Activated naive CD8-positive, alpha-beta T cell treated with anti-CD3 and anti-CD28 coated beads for 36 hours (primary cell): ENCODE results near the gene BAG3. TPM values are rescaled to one million over a fixed set of nuclear protein-coding genes. Genes with fewer than 3 reads are reported as not detected.
A peak's percentile ranks its signal among the peaks of the same experiment; 100 is the strongest.

Experiments used
- DNase-seq: peaks from one replicate; pipeline ENCODE4 v3.0.0; 2021
- H3K27ac Mint-ChIP-seq: one replicate; pipeline ENCODE4 v1.8.0; 2022; ENCODE audit warnings: mild to moderate bottlenecking, moderate library complexity, mixed read lengths
- H3K27me3 Mint-ChIP-seq: one replicate; pipeline ENCODE4 v1.8.0; 2022; ENCODE audit warnings: mild to moderate bottlenecking, mixed read lengths
- H3K36me3 Mint-ChIP-seq: one replicate; pipeline ENCODE4 v1.8.0; 2021; ENCODE audit warnings: mild to moderate bottlenecking, mixed read lengths
- H3K4me1 Mint-ChIP-seq: one replicate; pipeline ENCODE4 v1.8.0; 2021; ENCODE audit warnings: mixed read lengths
- H3K4me3 Mint-ChIP-seq: one replicate; pipeline ENCODE4 v1.8.0; 2022; ENCODE audit warnings: mild to moderate bottlenecking, moderate library complexity, mixed read lengths
- H3K9me3 Mint-ChIP-seq: one replicate; pipeline ENCODE4 v1.8.0; 2022; ENCODE audit warnings: mixed read lengths
- total RNA-seq, 2 experiments: library from RNA; stranded (reverse); gene quantifications; one replicate each; pipeline ENCODE4 v1.2.3, GENCODE V29; 2021

Gene BAG3
- total RNA-seq, 2 experiments from 2014 or later, result 15.3 to 17.5 TPM

- H3K27me3 Mint-ChIP-seq, result no peaks in the 10 kb centered on the region
- no peak overlapping the region for H3K4me3 Mint-ChIP-seq
- no peak overlapping the region for H3K27ac Mint-ChIP-seq
- peaks cover 15% of the 10 kb centered on the region for H3K36me3 Mint-ChIP-seq
- no peaks in the 10 kb centered on the region for H3K9me3 Mint-ChIP-seq
- H3K4me1 Mint-ChIP-seq, result peaks cover 17% of the 10 kb centered on the region
- DNase-seq, result no peak
Observed at GRCh38 chr10:119669331-119669730, 18.2 kb downstream of the BAG3 start.

- Mint-ChIP-seq H3K4me3 (no peak overlapping the region), H3K4me1 (peaks cover 15% of the 10 kb centered on the region), H3K9me3 (no peaks in the 10 kb centered on the region), H3K27me3 (no peaks in the 10 kb centered on the region), H3K27ac (no peak overlapping the region), H3K36me3 (peaks cover 15% of the 10 kb centered on the region)
- DNase-seq, result no peak
Observed at GRCh38 chr10:119669975-119670640, 18.9 kb downstream of the BAG3 start.

GRCh38 chr10:119670717-119671116 lies 19.5 kb downstream of the BAG3 start:
- no peak overlapping the region for H3K4me3 Mint-ChIP-seq
- peaks cover 15% of the 10 kb centered on the region for H3K36me3 Mint-ChIP-seq
- H3K27me3 Mint-ChIP-seq, result no peaks in the 10 kb centered on the region
- H3K9me3 Mint-ChIP-seq, result no peaks in the 10 kb centered on the region
- H3K27ac Mint-ChIP-seq, result no peak overlapping the region
- no peak for DNase-seq
- H3K4me1 Mint-ChIP-seq, result peaks cover 15% of the 10 kb centered on the region

- Mint-ChIP-seq H3K27ac (no peak overlapping the region), H3K36me3 (peaks cover 12% of the 10 kb centered on the region), H3K4me3 (no peak overlapping the region), H3K27me3 (no peaks in the 10 kb centered on the region), H3K9me3 (no peaks in the 10 kb centered on the region), H3K4me1 (peaks cover 9% of the 10 kb centered on the region)
- no peak for DNase-seq
Observed at GRCh38 chr10:119671381-119671780, 20.2 kb downstream of the BAG3 start.

GRCh38 chr10:119672291-119672690 lies 21.1 kb downstream of the BAG3 start:
- Mint-ChIP-seq H3K4me3 (no peak overlapping the region), H3K4me1 (peaks cover 4% of the 10 kb centered on the region), H3K27me3 (no peaks in the 10 kb centered on the region), H3K27ac (no peak overlapping the region), H3K36me3 (peaks cover 17% of the 10 kb centered on the region), H3K9me3 (no peaks in the 10 kb centered on the region)
- DNase-seq, result no peak

GRCh38 chr10:119673271-119673670 lies 22.1 kb downstream of the BAG3 start:
- Mint-ChIP-seq H3K27ac (no peak overlapping the region), H3K4me3 (no peak overlapping the region), H3K36me3 (peaks cover 17% of the 10 kb centered on the region)

GRCh38 chr10:119675483-119676170 lies 24.4 kb downstream of the BAG3 start:
- H3K4me3 Mint-ChIP-seq, result no peak overlapping the region

More at GRCh38 chr10:119673271-119673670, 22.1 kb downstream of the BAG3 start:
- DNase-seq, result no peak
- H3K27me3 Mint-ChIP-seq, result no peaks in the 10 kb centered on the region
- no peaks in the 10 kb centered on the region for H3K4me1 Mint-ChIP-seq
- H3K9me3 Mint-ChIP-seq, result no peaks in the 10 kb centered on the region

GRCh38 chr10:119677126-119677525 lies 25.9 kb downstream of the BAG3 start:
- H3K27ac Mint-ChIP-seq, result no peak overlapping the region
- H3K36me3 Mint-ChIP-seq, result peaks cover 16% of the 10 kb centered on the region
- H3K4me3 Mint-ChIP-seq, result no peak overlapping the region
- no peaks in the 10 kb centered on the region for H3K9me3 Mint-ChIP-seq
- H3K4me1 Mint-ChIP-seq, result peaks cover 17% of the 10 kb centered on the region
- no peaks in the 10 kb centered on the region for H3K27me3 Mint-ChIP-seq
- DNase-seq, result no peak

More at GRCh38 chr10:119675483-119676170, 24.4 kb downstream of the BAG3 start:
- no peaks in the 10 kb centered on the region for H3K27me3 Mint-ChIP-seq
- peaks cover 17% of the 10 kb centered on the region for H3K36me3 Mint-ChIP-seq
- DNase-seq, result no peak
- H3K9me3 Mint-ChIP-seq, result no peaks in the 10 kb centered on the region
- H3K27ac Mint-ChIP-seq, result no peak overlapping the region
- peaks cover 2% of the 10 kb centered on the region for H3K4me1 Mint-ChIP-seq

GRCh38 chr10:119677904-119678755 lies 26.9 kb downstream of the BAG3 start:
- Mint-ChIP-seq H3K9me3 (no peaks in the 10 kb centered on the region), H3K4me3 (no peak overlapping the region), H3K4me1 (peaks cover 21% of the 10 kb centered on the region), H3K27ac (no peak overlapping the region), H3K27me3 (no peaks in the 10 kb centered on the region), H3K36me3 (peaks cover 11% of the 10 kb centered on the region)
- no peak for DNase-seq

GRCh38 chr10:119679480-119679829 lies 28.3 kb downstream of the BAG3 start:
- H3K4me3 Mint-ChIP-seq, result no peak overlapping the region
- peaks cover 21% of the 10 kb centered on the region for H3K4me1 Mint-ChIP-seq
- no peak for DNase-seq
- H3K9me3 Mint-ChIP-seq, result no peaks in the 10 kb centered on the region
- peaks cover 5% of the 10 kb centered on the region for H3K36me3 Mint-ChIP-seq
- H3K27me3 Mint-ChIP-seq, result no peaks in the 10 kb centered on the region
- no peak overlapping the region for H3K27ac Mint-ChIP-seq

GRCh38 chr10:119680050-119680449 lies 28.9 kb downstream of the BAG3 start:
- Mint-ChIP-seq H3K4me3 (no peak overlapping the region), H3K27me3 (no peaks in the 10 kb centered on the region), H3K36me3 (peaks cover 5% of the 10 kb centered on the region), H3K4me1 (peaks cover 21% of the 10 kb centered on the region), H3K9me3 (no peaks in the 10 kb centered on the region), H3K27ac (no peak overlapping the region)
- DNase-seq, result no peak

GRCh38 chr10:119680650-119681081 lies 29.5 kb downstream of the BAG3 start:
- no peaks in the 10 kb centered on the region for H3K27me3 Mint-ChIP-seq
- no peak for DNase-seq
- H3K9me3 Mint-ChIP-seq, result no peaks in the 10 kb centered on the region
- no peak overlapping the region for H3K27ac Mint-ChIP-seq
- H3K4me1 Mint-ChIP-seq, result peaks cover 21% of the 10 kb centered on the region
- no peak overlapping the region for H3K4me3 Mint-ChIP-seq
- H3K36me3 Mint-ChIP-seq, result peaks cover 5% of the 10 kb centered on the region

GRCh38 chr10:119686465-119687191 lies 35.4 kb downstream of the BAG3 start:
- H3K27me3 Mint-ChIP-seq, result no peaks in the 10 kb centered on the region
- H3K4me3 Mint-ChIP-seq, result peak overlapping the region; percentile 53
- peak; percentile 87 for DNase-seq
- H3K27ac Mint-ChIP-seq, result peak overlapping the region; percentile 81
- H3K36me3 Mint-ChIP-seq, result no peaks in the 10 kb centered on the region
- peaks cover 34% of the 10 kb centered on the region for H3K4me1 Mint-ChIP-seq
- H3K9me3 Mint-ChIP-seq, result no peaks in the 10 kb centered on the region

- no peaks in the 10 kb centered on the region for H3K9me3 Mint-ChIP-seq
- no peak overlapping the region for H3K4me3 Mint-ChIP-seq
- no peaks in the 10 kb centered on the region for H3K36me3 Mint-ChIP-seq
- no peak for DNase-seq
- peaks cover 26% of the 10 kb centered on the region for H3K4me1 Mint-ChIP-seq
- H3K27me3 Mint-ChIP-seq, result no peaks in the 10 kb centered on the region
- H3K27ac Mint-ChIP-seq, result peak overlapping the region; percentile 81
Observed at GRCh38 chr10:119687192-119688032, 36.2 kb downstream of the BAG3 start.
